Calu3 (cell line): Measurements from ENCODE around the gene MON1A. TPM values are rescaled to one million over a fixed set of nuclear protein-coding genes. Genes with fewer than 3 reads are reported as not detected.
A peak's percentile ranks its signal among the peaks of the same experiment; 100 is the strongest.

Experiments
- BruUV-seq: library from RNA; stranded (reverse); fragments of 400-500 nt; replicated peaks from 2 replicates; lab custom pipeline; 2021; lab: Mats Ljungman, UMichigan
- CTCF ChIA-PET: fragments of 300-600 bp; sonication (Branson Sonifier 250); formaldehyde crosslinking; loops from one replicate; lab custom pipeline; 2022; ENCODE audit warnings: antibody characterized with exemption; lab: Charles Lee
- DNase-seq: peaks from one replicate; pipeline ENCODE4 v3.0.0; 2022
- H3K27ac Mint-ChIP-seq: one replicate; pipeline ENCODE4 v1.8.0; 2022; ENCODE audit warnings: mixed read lengths; ENCODE audit not compliant: unreplicated experiment
- H3K27me3 Mint-ChIP-seq: one replicate; pipeline ENCODE4 v1.8.0; 2022; ENCODE audit warnings: mixed read lengths; ENCODE audit not compliant: unreplicated experiment
- H3K36me3 Mint-ChIP-seq: one replicate; pipeline ENCODE4 v1.8.0; 2022; ENCODE audit warnings: mild to moderate bottlenecking, moderate library complexity, mixed read lengths; ENCODE audit not compliant: insufficient read depth, unreplicated experiment
- H3K4me1 Mint-ChIP-seq: one replicate; pipeline ENCODE4 v1.8.0; 2022; ENCODE audit warnings: mild to moderate bottlenecking, low read depth, mixed read lengths; ENCODE audit not compliant: unreplicated experiment
- H3K4me3 Mint-ChIP-seq: one replicate; pipeline ENCODE4 v1.8.0; 2022; ENCODE audit warnings: mild to moderate bottlenecking, low read depth, moderate library complexity, mixed read lengths; ENCODE audit not compliant: unreplicated experiment
- H3K9me3 Mint-ChIP-seq: one replicate; pipeline ENCODE4 v1.8.0; 2022; ENCODE audit warnings: low read depth, mixed read lengths; ENCODE audit not compliant: unreplicated experiment
- intact Hi-C: fragments of 100-400 bp; cut with micrococcal nuclease; formaldehyde crosslinking; loops from one replicate; pipeline ENCODE4 v1.10.0; 2022; ENCODE audit not compliant: unreplicated experiment
- total RNA-seq: library from RNA; stranded (reverse); gene quantifications from 2 replicates; pipeline ENCODE4 v1.2.3, GENCODE V29; 2022
- TF ChIP-seq, protein P1 (sequence below): fragments of 200-600 bp; IDR thresholded peaks from one replicate; pipeline ENCODE4 v1.8.0; 2022; ENCODE audit warnings: antibody characterized with exemption; ENCODE audit not compliant: unreplicated experiment

Gene MON1A
- total RNA-seq, 1 experiment from 2014 or later = 8.4 TPM

- intact Hi-C loops = loop anchor here (2.0 kb wide), 1 partner anchor 44 kb away; the partner anchor contains the start of gene TRAIP
- CTCF ChIA-PET = interaction anchor here (0.6 to 3.0 kb wide), 14 partner anchors 13 to 114 kb away, joined by 3 to 15 read pairs (median 4); partner anchors contain the start of genes INKA1, IP6K1, MON1A and RBM6
- Mint-ChIP-seq H3K4me3 (peak overlapping the region; percentile 87), H3K27me3 (no peaks in the 10 kb centered on the region), H3K36me3 (peaks cover 62% of the 10 kb centered on the region), H3K9me3 (no peaks in the 10 kb centered on the region), H3K4me1 (peaks cover 3% of the 10 kb centered on the region), H3K27ac (peak overlapping the region; percentile 96)
- BruUV-seq = no TSS peak
- TF ChIP-seq, protein P1, sequence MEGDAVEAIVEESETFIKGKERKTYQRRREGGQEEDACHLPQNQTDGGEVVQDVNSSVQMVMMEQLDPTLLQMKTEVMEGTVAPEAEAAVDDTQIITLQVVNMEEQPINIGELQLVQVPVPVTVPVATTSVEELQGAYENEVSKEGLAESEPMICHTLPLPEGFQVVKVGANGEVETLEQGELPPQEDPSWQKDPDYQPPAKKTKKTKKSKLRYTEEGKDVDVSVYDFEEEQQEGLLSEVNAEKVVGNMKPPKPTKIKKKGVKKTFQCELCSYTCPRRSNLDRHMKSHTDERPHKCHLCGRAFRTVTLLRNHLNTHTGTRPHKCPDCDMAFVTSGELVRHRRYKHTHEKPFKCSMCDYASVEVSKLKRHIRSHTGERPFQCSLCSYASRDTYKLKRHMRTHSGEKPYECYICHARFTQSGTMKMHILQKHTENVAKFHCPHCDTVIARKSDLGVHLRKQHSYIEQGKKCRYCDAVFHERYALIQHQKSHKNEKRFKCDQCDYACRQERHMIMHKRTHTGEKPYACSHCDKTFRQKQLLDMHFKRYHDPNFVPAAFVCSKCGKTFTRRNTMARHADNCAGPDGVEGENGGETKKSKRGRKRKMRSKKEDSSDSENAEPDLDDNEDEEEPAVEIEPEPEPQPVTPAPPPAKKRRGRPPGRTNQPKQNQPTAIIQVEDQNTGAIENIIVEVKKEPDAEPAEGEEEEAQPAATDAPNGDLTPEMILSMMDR = no peak
- peak; percentile 92 for DNase-seq
Measured at GRCh38 chr3:49900491-49901153, 29.0 kb downstream of the MON1A start.

DNA sequence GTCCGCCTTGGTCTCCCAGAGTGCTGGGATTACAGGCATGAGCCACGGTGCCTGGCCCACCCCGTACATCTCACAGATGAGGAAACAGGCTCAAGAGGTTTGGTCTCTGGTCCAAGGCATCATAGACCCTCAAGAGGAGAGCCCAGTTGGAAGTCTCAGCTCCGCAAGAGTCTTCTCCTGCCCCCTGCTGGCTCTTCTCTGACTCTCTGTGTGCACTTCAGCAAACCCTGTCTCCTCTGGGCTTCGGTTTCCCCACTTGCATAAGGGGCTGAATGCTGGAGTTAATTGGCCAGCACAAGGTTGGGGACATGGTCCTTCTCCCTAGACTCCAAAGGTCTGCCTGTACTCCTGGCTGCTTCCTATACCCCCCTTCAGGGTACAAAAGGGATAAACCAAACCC, 29.8 kb downstream of the MON1A start:
- Mint-ChIP-seq H3K27ac (peak overlapping the region; percentile 96), H3K27me3 (no peaks in the 10 kb centered on the region), H3K4me1 (no peaks in the 10 kb centered on the region), H3K9me3 (no peaks in the 10 kb centered on the region), H3K36me3 (peaks cover 66% of the 10 kb centered on the region), H3K4me3 (peak overlapping the region; percentile 87)
- TF ChIP-seq, protein P1 = peak; percentile 23
- no peak for DNase-seq
- intact Hi-C loops = loop anchor here (2.0 kb wide), 1 partner anchor 43 kb away; the partner anchor contains the start of gene TRAIP
- CTCF ChIA-PET = interaction anchor here (0.6 to 3.0 kb wide), 10 partner anchors 12 to 97 kb away, joined by 3 to 15 read pairs (median 4); partner anchors contain the start of genes INKA1, MON1A and RBM6
- BruUV-seq = no TSS peak

DNA sequence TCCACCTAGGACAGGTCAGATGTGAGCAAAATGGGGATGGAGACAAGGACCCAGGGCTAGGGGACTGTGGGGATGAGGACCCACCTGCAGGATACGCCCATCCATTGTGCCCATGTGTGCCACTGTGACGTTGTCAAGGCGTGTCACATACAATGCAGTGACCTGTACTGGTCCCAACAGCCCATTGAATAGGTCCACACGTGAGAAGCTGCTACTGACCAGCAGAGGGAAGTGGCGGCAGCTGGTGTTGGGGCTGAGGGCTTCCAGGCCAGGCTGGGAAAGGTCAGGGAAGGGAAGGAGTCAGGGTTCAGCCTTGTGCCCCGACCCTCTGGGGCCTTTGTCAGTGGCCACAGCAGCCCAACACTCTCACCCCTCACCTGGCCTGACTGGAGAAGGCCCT, 30.6 kb downstream of the MON1A start:
- Mint-ChIP-seq H3K4me1 (no peaks in the 10 kb centered on the region), H3K9me3 (no peaks in the 10 kb centered on the region), H3K27me3 (no peaks in the 10 kb centered on the region), H3K27ac (peak overlapping the region; percentile 33), H3K4me3 (peak overlapping the region; percentile 87), H3K36me3 (peaks cover 67% of the 10 kb centered on the region)
- CTCF ChIA-PET = interaction anchor here (0.5 kb wide), 1 partner anchor 48 kb away, joined by 4 read pairs; no protein-coding TSS in a partner anchor
- intact Hi-C loops = no loop called here
- BruUV-seq = no TSS peak
- TF ChIP-seq, protein P1 = no peak
- DNase-seq = no peak

DNA sequence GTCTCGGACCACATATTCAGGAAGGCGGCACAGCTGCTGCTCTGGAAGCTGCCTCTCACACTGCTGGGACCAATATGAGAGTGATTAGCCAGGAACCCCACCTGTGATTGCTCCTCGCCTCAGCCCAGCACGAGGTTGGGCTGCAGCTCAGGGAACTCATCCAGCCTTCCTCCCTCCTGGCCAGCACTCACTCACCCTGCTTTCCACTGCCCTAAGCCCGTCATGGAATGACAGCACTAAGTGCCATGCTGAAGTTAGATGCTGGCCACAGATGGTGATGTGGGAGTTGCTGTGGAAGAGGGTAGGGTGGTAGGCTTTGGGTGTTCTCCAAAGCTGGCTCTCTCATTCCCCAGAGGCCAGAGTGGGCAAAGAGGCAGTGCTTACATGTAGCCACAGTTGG, 33.3 kb downstream of the MON1A start:
- BruUV-seq = no TSS peak
- no peak for DNase-seq
- H3K27ac Mint-ChIP-seq = no peak overlapping the region
- no peaks in the 10 kb centered on the region for H3K27me3 Mint-ChIP-seq
- TF ChIP-seq, protein P1 = no peak
- no peak overlapping the region for H3K4me3 Mint-ChIP-seq
- peaks cover 49% of the 10 kb centered on the region for H3K36me3 Mint-ChIP-seq
- H3K4me1 Mint-ChIP-seq = no peaks in the 10 kb centered on the region
- intact Hi-C loops = no loop called here
- CTCF ChIA-PET = no interaction called here
- H3K9me3 Mint-ChIP-seq = no peaks in the 10 kb centered on the region
